Measurements from ENCODE around the gene ANHX. TPM values are rescaled to one million over a fixed set of nuclear protein-coding genes. Genes with fewer than 3 reads are reported as not detected.

Gene ANHX
- total RNA-seq, 4 donors from 2014 or later: not detected

- intact Hi-C loops (cut with DNase I): no loop called here
- DNase-seq: no peak
- Histone ChIP-seq H3K27me3 (peaks cover 0 to 8% (median 0%) of the 10 kb centered on the region in 4 donors), H3K27ac (no peak overlapping the region), H3K36me3 (no peaks in the 10 kb centered on the region), H3K9me3 (peaks cover 0 to 85% (median 23%) of the 10 kb centered on the region in 3 donors), H3K4me3 (no peak overlapping the region), H3K4me1 (no peaks in the 10 kb centered on the region)
- no peak for TF ChIP-seq CTCF (IDR thresholded peaks at IDR 0.05)
- TF ChIP-seq POLR2A (IDR thresholded peaks at IDR 0.05): no peak
- WGBS, 2 donors: 70 to 71% methylated on average over 3 of the region's 3 CpGs
Measured at GRCh38 chr12:133231001-133231400, 4.7 kb downstream of the ANHX start.

GRCh38 chr12:133227281-133227852 lies 8.3 kb downstream of the ANHX start:
- intact Hi-C loops (cut with DNase I): no loop called here
- no peak for TF ChIP-seq CTCF (IDR thresholded peaks at IDR 0.05)
- no peak for TF ChIP-seq POLR2A (IDR thresholded peaks at IDR 0.05)
- Histone ChIP-seq H3K27me3 (no peaks in the 10 kb centered on the region), H3K4me1 (no peaks in the 10 kb centered on the region), H3K9me3 (peaks cover 0 to 87% (median 16%) of the 10 kb centered on the region in 3 donors), H3K27ac (no peak overlapping the region), H3K4me3 (no peak overlapping the region), H3K36me3 (no peaks in the 10 kb centered on the region)
- no peak for DNase-seq
- 33 to 55% methylated on average over 3 of the region's 7 CpGs for WGBS, 2 donors

GRCh38 chr12:133226690-133227089 lies 9.0 kb downstream of the ANHX start:
- no peak for DNase-seq
- WGBS, 2 donors: 73% methylated on average over 6 of the region's 8 CpGs; no CpG with 5 or more reads in 1 of the 2 donors
- Histone ChIP-seq H3K27me3 (no peaks in the 10 kb centered on the region), H3K4me1 (no peaks in the 10 kb centered on the region), H3K9me3 (peaks cover 0 to 87% (median 14%) of the 10 kb centered on the region in 3 donors), H3K27ac (no peak overlapping the region), H3K4me3 (no peak overlapping the region), H3K36me3 (no peaks in the 10 kb centered on the region)
- intact Hi-C loops (cut with DNase I): no loop called here
- TF ChIP-seq POLR2A (IDR thresholded peaks at IDR 0.05) (no peak), CTCF (IDR thresholded peaks at IDR 0.05) (no peak)

- DNase-seq: no peak
Measured at GRCh38 chr12:133225527-133225926, 10.2 kb downstream of the ANHX start.

GRCh38 chr12:133222211-133222610 lies 13.5 kb downstream of the ANHX start:
- intact Hi-C loops (cut with DNase I): no loop called here
- Histone ChIP-seq H3K4me3 (no peak overlapping the region), H3K4me1 (no peaks in the 10 kb centered on the region), H3K36me3 (no peaks in the 10 kb centered on the region), H3K27me3 (no peaks in the 10 kb centered on the region), H3K9me3 (peaks cover 0 to 88% (median 44%) of the 10 kb centered on the region in 3 donors), H3K27ac (no peak overlapping the region)
- DNase-seq: no peak
- no peak for TF ChIP-seq POLR2A (IDR thresholded peaks at IDR 0.05)
- TF ChIP-seq CTCF (IDR thresholded peaks at IDR 0.05): no peak
- WGBS, 2 donors: 81 to 90% methylated on average over 7 to 9 of the region's 10 CpGs

More at GRCh38 chr12:133225527-133225926, 10.2 kb downstream of the ANHX start:
- TF ChIP-seq POLR2A (IDR thresholded peaks at IDR 0.05): no peak
- TF ChIP-seq CTCF (IDR thresholded peaks at IDR 0.05): no peak
- Histone ChIP-seq H3K27ac (no peak overlapping the region), H3K9me3 (peaks cover 0 to 86% (median 20%) of the 10 kb centered on the region in 3 donors), H3K27me3 (no peaks in the 10 kb centered on the region), H3K36me3 (no peaks in the 10 kb centered on the region), H3K4me1 (no peaks in the 10 kb centered on the region), H3K4me3 (no peak overlapping the region)
- WGBS, 2 donors: 86 to 90% methylated on average over 2 of the region's 4 CpGs
- intact Hi-C loops (cut with DNase I): no loop called here
